Endothelial cell of umbilical vein (primary cell): ENCODE measurements around the gene CCDC186.

Experiments
- CTCF ChIP-seq, 2 donors: IDR thresholded peaks; 1 replicate in 1 of 2; 2 replicates in 1 of 2; pipeline ENCODE4 v1.5.1; 2011; ENCODE audit warnings: low read length in 2 of 2, mild to moderate bottlenecking in 2 of 2, moderate library complexity in 2 of 2, control low read depth in 1 of 2, inconsistent platforms in 1 of 2, low read depth in 1 of 2; ENCODE audit not compliant: insufficient read depth in 1 of 2; ENCODE audit errors: extremely low read depth in 1 of 2
- EZH2 ChIP-seq: IDR thresholded peaks from 2 replicates; pipeline ENCODE4 v1.6.1; 2012; ENCODE audit warnings: borderline replicate concordance, low read depth, mild to moderate bottlenecking, moderate library complexity, low read length, inconsistent platforms; ENCODE audit not compliant: severe bottlenecking
- POLR2A ChIP-seq: IDR thresholded peaks from 2 replicates; pipeline ENCODE4 v1.6.1; 2012; ENCODE audit warnings: low read depth, mild to moderate bottlenecking, control low read depth, low read length
- POLR2AphosphoS5 ChIP-seq: IDR thresholded peaks from 2 replicates; pipeline ENCODE4 v1.6.1; 2012; ENCODE audit warnings: low read depth, mild to moderate bottlenecking, control low read depth, low read length, moderate library complexity; ENCODE audit not compliant: insufficient read depth

- no peak for TF ChIP-seq POLR2A
- no peak for TF ChIP-seq POLR2AphosphoS5
- no peak for TF ChIP-seq CTCF (IDR thresholded peaks at IDR 0.05; ENCODE audit: extremely low read depth in 1 of 2, insufficient read depth in 1 of 2, low read depth in 1 of 2, low read length in 2 of 2)
- no peak for TF ChIP-seq EZH2
Measured at GRCh38 chr10:114167985-114168384, 6.0 kb downstream of the CCDC186 start.
